GM12874 (cell line): ENCODE measurements around the gene MELK.

Experiments
- CTCF ChIP-seq: IDR thresholded peaks from 2 replicates; pipeline ENCODE4 v1.5.1; 2011; ENCODE audit warnings: low read depth, mild to moderate bottlenecking, control low read depth, low read length, moderate library complexity; ENCODE audit not compliant: insufficient read depth

Gene MELK

GRCh38 chr9:36717276-36717675, 144.6 kb downstream of the MELK start:
- no peak for TF ChIP-seq CTCF

GRCh38 chr9:36718612-36719011, 145.9 kb downstream of the MELK start:
- no peak for TF ChIP-seq CTCF

GRCh38 chr9:36720043-36720442, 147.3 kb downstream of the MELK start:
- TF ChIP-seq CTCF, result no peak

- TF ChIP-seq CTCF, result no peak
Measured at GRCh38 chr9:36721846-36722588, 149.3 kb downstream of the MELK start.

GRCh38 chr9:36725777-36726356, 153.2 kb downstream of the MELK start:
- no peak for TF ChIP-seq CTCF
